Medulla oblongata (tissue), 1 donor: ENCODE results near the gene FAM184A.
A peak's percentile ranks its signal among the peaks of the same experiment; 100 is the strongest.

ENCODE experiments used
- DNase-seq: peaks from one replicate; pipeline ENCODE4 v3.0.0-alpha.2; 2015; ENCODE audit errors: extremely low spot score

Gene FAM184A

DNA sequence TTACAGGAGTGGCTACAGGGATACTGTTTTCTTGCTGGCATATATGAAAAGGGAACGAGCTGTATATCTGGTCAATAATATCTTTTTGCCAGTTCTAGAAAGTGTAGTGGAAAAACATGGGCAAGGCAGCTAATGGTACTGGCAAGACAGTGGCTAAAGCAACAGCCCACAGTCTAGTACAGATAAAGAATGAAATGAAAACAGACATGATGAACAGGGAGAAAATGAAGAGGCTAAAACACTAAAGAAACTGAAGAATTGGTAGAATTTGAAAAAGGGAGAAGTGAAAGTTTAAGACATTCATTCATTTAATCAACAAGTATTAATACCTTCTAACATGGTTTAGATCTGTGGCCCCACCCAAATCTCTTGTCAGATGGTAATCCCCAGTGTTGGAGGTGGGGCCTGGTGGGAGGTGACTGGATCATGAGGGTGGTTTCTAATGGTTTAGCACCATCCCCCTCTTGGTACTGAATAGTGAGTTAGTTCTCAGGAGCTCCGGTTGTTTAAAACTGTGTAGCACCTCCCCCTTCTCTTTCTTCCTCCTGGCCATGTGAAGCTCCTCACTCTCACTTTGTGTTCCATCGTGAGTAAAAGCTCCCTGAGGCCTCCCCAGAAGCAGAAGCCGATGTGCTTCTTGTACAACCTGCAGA lies 18.1 kb downstream of the FAM184A start:
- no peak for DNase-seq

DNA sequence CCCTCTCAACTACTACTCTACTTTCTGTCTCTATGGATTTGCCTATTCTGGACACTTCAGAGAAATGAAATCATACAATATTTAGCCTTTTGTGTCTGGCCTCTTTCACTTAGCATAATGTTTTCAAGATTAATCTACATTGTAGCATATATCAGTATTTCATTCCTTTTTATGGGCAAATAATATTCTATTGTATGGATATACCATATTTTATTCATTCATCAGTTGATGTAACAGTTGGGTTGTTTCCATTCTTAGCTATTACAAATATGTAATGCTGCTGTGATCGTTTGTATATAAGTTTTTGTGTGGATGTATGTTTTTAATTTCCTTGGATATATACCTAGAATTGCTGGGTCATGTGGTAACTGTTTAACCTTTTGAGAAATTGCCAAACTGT lies 23.4 kb downstream of the FAM184A start:
- no peak for DNase-seq

DNA sequence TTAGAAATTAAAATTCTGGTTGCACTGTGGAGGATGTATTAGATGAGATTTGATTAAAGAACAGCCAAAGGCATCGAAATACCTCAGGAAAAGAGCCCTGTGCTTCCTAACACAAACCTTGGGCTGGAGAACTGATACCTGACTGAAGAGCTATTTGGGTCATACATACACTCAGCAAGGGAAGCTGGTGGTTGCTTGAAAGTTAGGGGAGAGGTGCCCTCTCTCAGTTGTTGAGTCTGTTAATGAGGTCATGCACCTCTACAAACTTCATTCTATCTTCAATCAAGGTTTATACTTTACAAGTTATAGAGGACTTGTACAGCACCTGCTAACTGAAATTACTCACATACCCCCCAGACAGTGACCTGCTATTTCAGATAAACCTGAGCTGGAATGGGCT lies 25.5 kb downstream of the FAM184A start:
- DNase-seq: no peak

DNA sequence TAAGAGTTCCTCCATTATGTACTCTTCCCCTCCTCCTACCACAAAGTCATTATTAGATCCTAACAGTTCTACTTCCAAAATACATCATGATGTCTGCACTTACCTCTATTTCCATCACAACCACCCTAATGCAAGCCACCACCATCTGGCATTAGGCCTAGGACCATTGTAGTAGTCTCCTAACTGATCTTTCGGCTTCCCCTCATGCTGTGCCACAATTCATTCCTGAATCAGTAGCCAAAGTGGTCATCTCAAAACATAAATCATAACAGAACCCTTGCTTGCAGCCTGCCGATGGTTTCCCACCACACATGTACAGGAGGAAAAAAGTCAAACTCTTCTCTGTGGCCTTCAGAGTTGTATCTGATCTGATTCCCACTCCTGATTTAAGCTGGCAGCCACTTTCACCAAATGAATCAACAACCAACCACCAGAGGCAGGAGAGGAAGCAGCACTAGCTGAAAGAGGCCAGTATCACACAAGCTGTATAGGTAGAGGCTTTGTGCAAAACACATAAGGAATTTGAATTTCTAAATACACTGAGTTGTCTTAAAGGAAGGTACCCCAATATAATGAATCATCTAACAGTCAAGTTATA lies 26.1 kb downstream of the FAM184A start:
- no peak for DNase-seq

DNA sequence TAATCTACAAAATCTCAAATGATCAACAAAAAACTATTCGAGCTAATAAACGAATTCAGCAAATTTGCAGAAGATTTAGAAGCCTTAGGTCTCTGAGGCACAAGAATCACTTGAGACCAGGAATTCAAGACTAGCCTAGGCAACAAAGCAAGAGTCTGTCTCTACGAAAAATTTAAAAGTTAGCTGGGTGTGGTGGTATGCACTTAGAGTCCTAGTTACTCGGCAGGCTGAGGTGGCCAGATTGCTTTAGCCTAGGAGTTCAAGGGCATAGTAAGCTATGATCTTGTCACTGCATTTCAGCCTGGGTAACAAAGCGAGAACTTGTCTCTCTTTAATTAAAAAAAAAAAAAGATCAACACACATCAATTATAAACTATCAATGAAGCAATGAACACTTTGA lies 34.2 kb downstream of the FAM184A start:
- no peak for DNase-seq

DNA sequence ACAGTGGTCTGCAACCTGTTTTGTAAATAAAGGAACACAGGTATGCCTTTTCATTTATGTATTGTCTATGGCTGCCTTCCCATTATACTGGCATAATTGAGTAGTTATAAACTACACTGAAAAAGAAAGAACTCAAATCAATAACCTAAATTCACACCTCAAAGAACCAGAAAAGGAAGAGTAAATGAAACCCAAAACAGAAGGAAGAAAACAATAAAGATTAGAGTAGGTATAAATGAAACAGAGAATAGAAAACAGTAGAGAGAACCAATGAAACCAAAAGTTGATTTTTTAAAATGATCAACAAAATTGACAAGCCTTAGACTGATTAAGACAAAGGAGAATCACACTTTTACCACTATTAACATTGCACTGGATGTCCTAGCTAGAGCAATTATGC lies 34.7 kb downstream of the FAM184A start:
- DNase-seq: no peak

DNA sequence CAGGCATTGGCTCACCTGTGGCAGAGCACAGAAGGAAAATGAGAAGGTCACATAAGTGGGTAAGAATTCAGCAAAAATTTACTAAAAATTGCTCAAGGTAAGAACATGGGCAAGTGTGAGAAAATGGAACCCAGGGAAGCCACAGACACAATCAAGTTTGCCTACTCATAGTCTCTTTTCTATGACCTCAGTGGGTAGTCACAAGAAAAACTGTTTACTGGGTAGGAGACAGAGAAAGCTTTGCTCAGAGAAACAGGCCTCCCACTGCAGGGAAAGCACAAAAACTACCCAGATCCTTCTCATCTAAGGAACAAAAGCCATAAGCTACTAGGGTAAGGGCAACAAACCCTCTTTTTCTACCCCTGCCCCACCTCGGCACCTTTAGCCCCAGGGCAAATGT lies 35.2 kb downstream of the FAM184A start:
- no peak for DNase-seq

DNA sequence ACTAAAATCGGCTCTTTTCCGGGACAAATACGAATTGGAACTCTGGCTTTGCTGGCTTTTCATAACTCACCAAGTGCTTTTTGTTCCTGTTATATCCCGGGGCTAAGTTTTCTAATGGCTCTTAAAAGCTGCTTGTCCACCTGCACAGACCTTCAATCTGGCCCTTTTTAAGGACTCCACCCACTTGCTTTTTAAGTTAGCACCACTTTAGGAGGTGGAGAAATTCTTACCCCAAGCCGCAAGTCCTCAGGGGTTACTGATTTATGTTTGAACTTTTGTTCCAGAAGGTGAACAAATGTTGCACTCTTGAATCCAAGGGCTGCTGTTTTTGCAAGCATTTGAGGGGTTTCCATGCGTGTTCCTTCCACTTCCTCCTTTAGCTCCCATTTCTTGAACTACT lies 37.8 kb downstream of the FAM184A start:
- DNase-seq: no peak

DNA sequence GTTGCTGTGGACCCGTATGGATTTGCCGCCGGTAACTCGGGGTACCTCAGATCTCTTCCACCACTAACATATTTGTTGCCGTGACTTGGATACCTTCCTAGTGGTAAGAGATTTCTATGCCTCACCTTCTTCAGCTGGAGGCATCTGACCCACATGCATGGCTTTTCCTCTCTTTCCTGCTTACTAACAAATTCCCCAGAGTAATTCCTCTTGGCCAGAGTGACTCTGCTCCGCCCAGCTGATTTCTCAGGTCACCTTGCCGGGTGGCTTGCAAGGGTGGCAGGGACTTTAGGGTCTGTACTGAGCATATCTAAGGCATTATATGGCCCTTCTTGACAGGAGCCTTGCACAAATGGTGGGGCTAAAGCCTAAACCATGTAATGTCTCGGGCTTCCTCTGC lies 38.2 kb downstream of the FAM184A start:
- no peak for DNase-seq

DNA sequence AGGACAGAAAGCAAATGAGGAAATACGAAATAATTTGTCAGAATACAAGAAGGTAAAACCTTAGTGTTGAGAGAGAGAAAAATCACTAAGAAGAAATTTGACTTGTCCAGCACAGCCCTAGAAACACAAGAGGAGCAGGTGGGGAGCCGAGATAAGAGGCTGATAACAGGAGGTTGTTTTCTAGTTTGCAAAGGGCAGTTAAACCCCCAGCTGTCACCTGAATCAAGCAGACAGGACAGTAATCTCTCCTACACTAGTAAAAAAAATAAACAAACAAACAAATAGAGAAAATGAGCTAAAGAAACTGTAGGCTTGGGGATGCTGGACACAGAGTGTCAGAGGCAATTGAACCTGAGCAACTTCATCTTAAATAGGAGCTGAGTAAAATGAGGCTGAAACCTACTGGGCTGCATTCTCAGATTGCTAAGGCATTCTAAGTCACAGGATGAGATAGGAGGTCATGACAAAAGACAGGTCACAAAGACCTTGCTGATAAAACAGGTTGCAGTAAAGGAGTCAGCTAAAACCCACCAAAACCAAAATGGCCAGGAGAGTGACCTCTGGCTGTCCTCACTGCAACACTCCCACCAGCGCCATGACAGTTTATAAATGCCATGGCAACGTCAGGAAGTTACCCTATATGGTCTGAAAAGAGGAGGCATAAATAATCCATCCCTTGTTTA lies 40.4 kb downstream of the FAM184A start:
- DNase-seq: no peak

DNA sequence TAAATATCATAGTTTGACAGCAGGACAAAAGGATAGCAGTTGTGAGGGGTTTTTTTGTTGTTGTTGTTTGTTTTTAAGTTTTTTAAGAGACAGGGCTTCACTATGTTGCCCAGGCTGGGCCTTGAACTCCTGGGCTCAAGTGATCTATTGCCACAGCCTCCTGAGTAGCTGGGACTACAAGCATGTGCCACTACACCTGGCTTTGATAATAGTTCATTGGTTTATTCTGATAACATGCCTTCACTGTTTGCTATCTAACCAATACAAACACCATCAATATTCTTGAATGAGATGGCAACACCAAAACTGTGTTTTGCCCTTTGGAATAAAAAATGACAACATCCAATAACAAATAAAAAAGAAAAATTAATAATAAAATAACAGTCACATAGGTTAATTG lies 41.2 kb downstream of the FAM184A start:
- no peak for DNase-seq

DNA sequence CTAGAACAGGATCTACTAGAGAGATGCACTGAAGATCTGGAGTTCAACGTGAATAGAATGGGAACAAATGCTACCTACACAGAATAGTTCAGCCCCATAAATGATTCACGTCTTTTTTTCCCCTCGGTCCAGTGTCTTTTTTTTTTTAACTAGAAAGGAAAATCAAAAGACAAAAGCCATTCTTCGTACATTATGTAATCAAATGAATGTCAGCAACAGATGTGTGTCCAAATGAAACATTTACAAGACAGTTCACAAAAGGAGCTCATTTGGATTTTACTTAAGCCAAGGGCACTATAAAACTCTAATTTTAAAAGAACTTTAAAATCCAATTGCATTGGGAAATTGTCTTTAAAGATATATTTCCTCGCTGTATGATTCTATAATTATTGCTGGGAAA lies 42.4 kb downstream of the FAM184A start:
- DNase-seq: no peak

DNA sequence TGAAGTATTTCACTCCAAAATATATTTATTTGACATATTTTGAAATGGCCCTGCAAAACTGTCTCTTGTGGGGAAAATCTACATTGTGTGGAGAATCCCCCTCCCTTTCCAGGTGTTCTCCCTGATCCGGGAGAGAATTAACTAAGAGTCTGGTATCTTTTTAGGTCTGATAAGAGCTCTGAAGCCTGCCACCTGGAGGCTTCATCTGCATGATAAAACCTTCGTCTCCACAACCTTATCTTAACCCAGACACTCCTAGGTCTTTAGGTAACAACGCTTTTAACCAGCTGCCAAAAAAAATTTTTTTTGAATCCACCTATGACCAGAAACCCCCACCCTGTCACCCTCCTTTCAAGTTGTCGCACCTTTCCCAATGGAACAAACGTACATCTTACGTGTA lies 43.0 kb downstream of the FAM184A start:
- DNase-seq: no peak

DNA sequence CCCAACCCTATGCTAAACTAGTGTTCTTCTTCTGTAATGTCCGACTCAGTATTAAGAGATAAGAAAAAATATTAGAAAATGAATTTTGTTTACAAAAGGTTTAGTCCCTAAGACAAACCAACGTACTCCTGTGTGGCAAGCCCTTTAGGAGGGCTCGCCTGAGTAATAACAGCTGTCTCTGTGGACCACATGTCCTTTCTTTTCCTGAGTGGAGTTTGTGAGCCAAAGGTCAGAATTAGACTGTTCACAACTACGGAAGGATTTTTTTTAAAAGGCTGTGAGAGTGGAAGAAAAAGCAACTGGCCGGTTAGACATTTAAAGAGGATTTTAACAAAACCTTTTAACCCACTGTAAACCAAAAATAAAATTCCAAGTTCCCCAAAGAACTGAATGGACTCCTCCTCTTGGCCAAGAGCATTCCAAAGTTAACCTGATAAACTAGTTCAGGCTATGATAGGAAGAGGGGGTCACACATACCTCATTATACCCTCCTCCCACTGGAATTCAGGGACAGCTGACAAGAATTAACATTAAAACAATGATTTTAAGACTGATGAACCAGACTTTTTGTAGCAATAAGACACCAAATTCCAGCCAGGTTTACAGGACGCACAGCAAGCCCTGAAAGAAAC lies 43.5 kb downstream of the FAM184A start:
- peak; percentile 7 for DNase-seq

DNA sequence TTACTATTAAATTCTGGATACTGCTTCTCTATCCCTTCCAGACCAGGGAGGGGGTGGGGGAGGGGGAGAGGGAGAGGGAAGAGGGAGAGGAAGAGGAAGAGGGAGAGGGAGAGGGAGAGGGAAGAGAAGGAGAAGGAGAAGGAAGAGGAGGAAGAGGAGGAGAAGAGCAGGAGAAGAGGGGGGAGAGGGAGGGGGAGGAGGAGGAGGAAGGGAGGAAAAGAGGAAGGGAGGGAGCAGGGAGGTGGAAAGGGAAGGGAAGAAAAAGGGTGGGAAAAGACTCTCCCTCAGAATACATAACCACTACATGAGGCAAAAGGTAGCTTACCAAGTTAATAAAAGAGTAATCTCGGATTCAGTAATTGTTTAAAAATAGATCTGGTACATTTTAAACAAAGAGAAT lies 46.0 kb downstream of the FAM184A start:
- no peak for DNase-seq

DNA sequence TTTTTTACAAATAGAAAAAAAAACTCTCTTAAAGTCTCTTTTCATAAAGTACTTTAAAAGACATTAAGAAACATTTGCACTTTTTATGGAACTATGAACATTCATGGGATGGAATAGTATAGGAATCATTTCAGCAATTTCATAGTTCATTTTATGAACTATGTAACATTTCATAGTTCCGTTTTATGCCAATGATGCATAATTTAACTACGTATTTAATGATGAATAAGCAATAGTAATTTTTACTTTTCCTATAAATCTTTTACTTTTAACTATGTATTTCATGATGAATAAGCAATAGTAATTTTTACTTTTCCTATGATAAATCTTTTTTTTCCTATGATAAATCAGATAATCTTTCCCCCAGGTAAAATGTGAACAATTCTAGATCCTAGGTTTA lies 47.7 kb downstream of the FAM184A start:
- DNase-seq: no peak

DNA sequence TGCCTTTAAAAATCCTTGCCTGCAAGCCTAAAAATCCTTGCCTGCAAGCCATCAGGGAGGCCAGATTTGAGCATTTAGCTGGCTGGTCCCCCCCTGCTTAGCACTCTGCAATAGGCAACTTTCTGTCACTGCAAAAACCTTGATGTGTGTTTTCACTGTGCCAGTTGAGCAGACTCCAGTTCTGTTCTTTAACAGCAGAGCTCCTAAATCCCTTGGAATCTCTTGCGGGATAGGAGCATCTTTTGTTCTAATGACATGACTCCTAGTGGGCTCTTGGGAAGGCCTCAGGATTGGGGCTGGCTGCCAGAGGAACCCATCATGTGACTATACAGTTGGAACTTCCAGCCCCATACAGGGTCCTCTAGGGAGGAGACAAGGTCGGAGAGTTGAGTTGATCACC lies 50.4 kb downstream of the FAM184A start:
- no peak for DNase-seq

DNA sequence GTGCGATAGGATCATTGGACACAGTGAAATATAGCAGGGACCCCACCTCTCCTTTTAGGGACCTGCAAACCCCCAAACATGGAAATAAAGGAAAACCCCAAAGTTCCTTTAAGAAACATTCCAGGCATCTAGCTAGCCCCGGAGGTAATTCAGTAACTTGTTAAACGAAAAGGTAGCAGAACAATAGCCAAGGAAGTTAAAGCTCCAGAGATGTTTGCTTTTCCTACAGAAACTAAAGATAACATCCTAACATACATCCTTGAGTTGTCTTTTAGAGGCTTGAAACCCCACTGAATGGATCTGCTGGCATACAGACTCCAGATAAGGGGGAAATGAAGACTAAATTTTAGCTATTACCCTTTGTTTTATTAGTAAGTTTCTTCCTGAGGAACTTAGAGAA lies 51.0 kb downstream of the FAM184A start:
- no peak for DNase-seq

DNA sequence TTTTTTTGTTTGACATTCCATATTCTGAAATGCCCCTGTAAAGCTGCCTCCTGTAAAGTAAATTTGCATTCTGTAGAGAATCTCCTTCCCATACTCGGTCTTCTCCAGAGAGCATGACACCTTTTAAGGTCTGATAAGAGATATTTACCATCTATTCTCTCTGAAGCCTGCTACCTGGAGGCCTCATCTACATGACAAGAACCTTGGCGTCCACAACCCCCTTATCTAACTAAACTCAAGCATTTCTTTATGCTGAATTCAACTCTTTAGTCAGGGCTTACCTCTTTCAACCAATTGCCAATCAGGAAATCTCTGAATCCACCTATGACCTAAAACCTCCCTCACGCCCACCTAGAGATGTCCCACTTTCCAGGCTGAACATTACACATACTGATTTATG lies 51.6 kb downstream of the FAM184A start:
- no peak for DNase-seq

DNA sequence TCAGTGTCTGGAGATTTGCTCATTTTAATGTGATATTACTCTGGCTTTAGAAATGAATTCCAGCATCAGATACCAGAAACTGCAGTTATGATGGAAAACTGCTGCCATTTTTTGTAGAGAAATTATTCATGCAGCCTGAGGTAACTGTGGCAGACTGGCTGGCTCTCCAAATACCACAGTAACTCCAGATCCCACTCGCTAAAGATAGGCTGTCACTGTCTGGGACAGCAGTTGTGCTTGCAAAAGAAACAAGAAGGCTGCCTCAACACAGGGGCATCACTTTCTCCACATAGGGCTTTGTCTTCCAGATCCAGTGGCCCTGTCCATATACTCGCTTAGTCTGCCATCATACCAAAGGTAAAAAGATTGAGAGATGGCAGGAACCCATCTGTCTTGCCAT lies 52.7 kb downstream of the FAM184A start:
- no peak for DNase-seq

DNA sequence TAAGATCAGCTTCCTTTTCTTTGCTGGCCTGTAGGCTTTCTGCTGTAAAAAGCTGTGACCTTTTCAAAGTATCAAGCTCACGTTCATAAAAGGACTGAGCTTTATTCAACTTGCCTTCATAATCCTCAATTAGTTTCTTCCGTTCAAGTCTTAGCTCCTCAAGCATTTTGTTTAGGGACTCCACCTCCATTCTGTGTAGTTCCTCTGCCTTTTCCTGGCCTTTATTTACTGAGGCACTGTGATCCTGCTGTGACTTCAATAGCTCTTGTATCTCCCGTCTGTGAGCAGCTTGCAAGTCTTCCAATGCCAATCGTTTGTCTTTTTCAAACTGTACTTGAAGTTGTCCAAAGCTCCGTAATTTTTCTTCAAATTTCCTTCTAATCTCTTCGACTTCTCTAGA lies 54.4 kb downstream of the FAM184A start:
- DNase-seq: no peak

DNA sequence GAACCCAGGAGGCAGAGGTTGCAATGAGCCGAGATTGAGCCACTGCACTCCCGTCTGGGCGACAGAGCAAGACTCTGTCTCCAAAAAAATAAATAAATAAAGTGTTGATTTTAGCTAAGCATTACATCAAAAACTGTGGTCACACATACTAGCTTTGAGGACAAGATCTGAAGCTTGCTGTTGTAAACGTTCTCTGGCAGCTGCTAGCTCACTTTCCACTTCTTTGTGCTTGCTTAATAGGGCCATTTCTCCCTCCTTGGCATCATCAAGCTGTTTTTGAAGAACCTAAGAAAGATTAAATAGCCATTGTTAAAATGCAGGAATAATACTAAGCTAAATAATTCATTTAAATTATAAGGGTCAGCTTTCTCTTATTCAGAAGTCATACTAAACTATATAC lies 55.7 kb downstream of the FAM184A start:
- DNase-seq: peak; percentile 25
